ENCODE measurements around the gene DYNLT2. TPM values are rescaled to one million over a fixed set of nuclear protein-coding genes. Genes with fewer than 3 reads are reported as not detected.

The DYNLT2 gene
- total RNA-seq, 2 donors from 2014 or later: 1.5 to 1.7 TPM

- peaks cover 15% of the 10 kb centered on the region for H3K4me1 Mint-ChIP-seq
- H3K27ac Mint-ChIP-seq: no peak overlapping the region
- no peaks in the 10 kb centered on the region for H3K9me3 Mint-ChIP-seq
- WGBS, 2 experiments (ENCODE audit: insufficient coverage in 1 of 2, insufficient read length in 1 of 2): 90 to 93% methylated on average over 18 to 24 of the region's 24 CpGs
- no peaks in the 10 kb centered on the region for H3K9me3 ChIP-seq (ENCODE audit: control insufficient read depth, low read length)
- H3K27me3 ChIP-seq (ENCODE audit: control insufficient read depth, insufficient read depth, low read length, poor library complexity, severe bottlenecking): peaks cover 6% of the 10 kb centered on the region
- H3K27me3 Mint-ChIP-seq (ENCODE audit: insufficient read depth): peaks cover 26% of the 10 kb centered on the region
- no peaks in the 10 kb centered on the region for H3K36me3 Mint-ChIP-seq (ENCODE audit: low read depth)
- no peaks in the 10 kb centered on the region for H3K36me3 ChIP-seq (ENCODE audit: control insufficient read depth, insufficient read depth, low read length)
- peak; percentile 66 for DNase-seq
- peak overlapping the region; percentile 79 for H3K4me3 ChIP-seq (ENCODE audit: low read length)
- H3K27ac ChIP-seq (ENCODE audit: low read depth, low read length): no peak overlapping the region
- H3K4me1 ChIP-seq (ENCODE audit: control insufficient read depth, insufficient read depth, low read length): peaks cover 4% of the 10 kb centered on the region
- TF ChIP-seq, protein P1, sequence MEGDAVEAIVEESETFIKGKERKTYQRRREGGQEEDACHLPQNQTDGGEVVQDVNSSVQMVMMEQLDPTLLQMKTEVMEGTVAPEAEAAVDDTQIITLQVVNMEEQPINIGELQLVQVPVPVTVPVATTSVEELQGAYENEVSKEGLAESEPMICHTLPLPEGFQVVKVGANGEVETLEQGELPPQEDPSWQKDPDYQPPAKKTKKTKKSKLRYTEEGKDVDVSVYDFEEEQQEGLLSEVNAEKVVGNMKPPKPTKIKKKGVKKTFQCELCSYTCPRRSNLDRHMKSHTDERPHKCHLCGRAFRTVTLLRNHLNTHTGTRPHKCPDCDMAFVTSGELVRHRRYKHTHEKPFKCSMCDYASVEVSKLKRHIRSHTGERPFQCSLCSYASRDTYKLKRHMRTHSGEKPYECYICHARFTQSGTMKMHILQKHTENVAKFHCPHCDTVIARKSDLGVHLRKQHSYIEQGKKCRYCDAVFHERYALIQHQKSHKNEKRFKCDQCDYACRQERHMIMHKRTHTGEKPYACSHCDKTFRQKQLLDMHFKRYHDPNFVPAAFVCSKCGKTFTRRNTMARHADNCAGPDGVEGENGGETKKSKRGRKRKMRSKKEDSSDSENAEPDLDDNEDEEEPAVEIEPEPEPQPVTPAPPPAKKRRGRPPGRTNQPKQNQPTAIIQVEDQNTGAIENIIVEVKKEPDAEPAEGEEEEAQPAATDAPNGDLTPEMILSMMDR (conservative IDR thresholded peaks at IDR 0.05): peak; percentile 45
- peak overlapping the region; percentile 62 for H3K4me3 Mint-ChIP-seq
- H3K9ac ChIP-seq (ENCODE audit: extremely low read depth, low read length, poor library complexity, severe bottlenecking): no peak overlapping the region
These were observed 38.0 kb upstream of the DYNLT2 start for GRCh38 chr6:169789146-169789943.

DNA sequence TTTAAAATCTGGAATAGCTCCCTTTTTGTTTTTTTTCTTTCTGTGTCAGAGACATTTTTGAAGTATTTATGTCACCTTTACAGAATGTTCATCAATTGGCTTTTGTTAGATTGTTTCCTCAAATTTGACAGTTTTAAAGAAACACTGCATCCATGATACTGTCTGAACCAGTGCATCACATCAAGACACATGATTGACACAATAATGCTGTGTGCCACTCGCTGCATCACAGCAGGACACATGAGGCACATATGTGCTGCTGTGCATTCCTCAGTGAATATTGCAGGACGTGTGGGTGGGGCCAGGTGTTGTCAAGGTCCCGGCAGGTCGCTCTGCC is 37.4 kb upstream of the DYNLT2 start:
- H3K9ac ChIP-seq (ENCODE audit: extremely low read depth, low read length, poor library complexity, severe bottlenecking): no peak overlapping the region
- no peaks in the 10 kb centered on the region for H3K36me3 ChIP-seq (ENCODE audit: control insufficient read depth, insufficient read depth, low read length)
- H3K36me3 Mint-ChIP-seq (ENCODE audit: low read depth): peaks cover 4% of the 10 kb centered on the region
- TF ChIP-seq, protein P1 (conservative IDR thresholded peaks at IDR 0.05): no peak
- H3K4me3 Mint-ChIP-seq: no peak overlapping the region
- H3K4me3 ChIP-seq (ENCODE audit: low read length): no peak overlapping the region
- H3K27me3 ChIP-seq (ENCODE audit: control insufficient read depth, insufficient read depth, low read length, poor library complexity, severe bottlenecking): peaks cover 6% of the 10 kb centered on the region
- H3K4me1 ChIP-seq (ENCODE audit: control insufficient read depth, insufficient read depth, low read length): peaks cover 4% of the 10 kb centered on the region
- peaks cover 15% of the 10 kb centered on the region for H3K4me1 Mint-ChIP-seq
- DNase-seq: no peak
- H3K27me3 Mint-ChIP-seq (ENCODE audit: insufficient read depth): peaks cover 26% of the 10 kb centered on the region
- no peaks in the 10 kb centered on the region for H3K9me3 Mint-ChIP-seq
- no peak overlapping the region for H3K27ac ChIP-seq (ENCODE audit: low read depth, low read length)
- WGBS, 2 experiments (ENCODE audit: insufficient coverage in 1 of 2, insufficient read length in 1 of 2): 95 to 100% methylated on average over 3 to 4 of the region's 4 CpGs
- no peak overlapping the region for H3K27ac Mint-ChIP-seq
- no peaks in the 10 kb centered on the region for H3K9me3 ChIP-seq (ENCODE audit: control insufficient read depth, low read length)

DNA sequence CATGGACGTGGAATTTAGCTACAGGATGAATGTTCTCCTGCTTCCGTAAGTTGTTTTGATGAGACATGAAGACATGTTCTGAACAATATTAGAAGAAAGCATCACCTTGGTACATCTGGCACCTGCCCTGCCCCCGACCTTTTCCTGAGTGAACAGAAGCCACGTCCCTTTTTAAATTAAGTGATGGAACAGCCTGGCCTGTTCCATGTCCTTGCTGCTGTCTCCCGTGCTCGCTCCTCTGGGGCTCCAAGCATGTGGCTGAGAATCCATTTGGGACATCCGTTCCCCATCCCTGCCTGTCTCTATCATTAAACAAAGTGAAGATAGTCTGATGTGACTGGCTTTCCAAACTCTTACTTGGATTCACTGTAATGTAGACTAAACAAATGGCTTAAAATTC is 36.4 kb upstream of the DYNLT2 start:
- Mint-ChIP-seq H3K27me3 (ENCODE audit: insufficient read depth) (peaks cover 26% of the 10 kb centered on the region), H3K9me3 (no peaks in the 10 kb centered on the region), H3K36me3 (ENCODE audit: low read depth) (peaks cover 10% of the 10 kb centered on the region), H3K27ac (no peak overlapping the region), H3K4me3 (no peak overlapping the region), H3K4me1 (peaks cover 10% of the 10 kb centered on the region)
- Histone ChIP-seq H3K27me3 (ENCODE audit: control insufficient read depth, insufficient read depth, low read length, poor library complexity, severe bottlenecking) (peaks cover 6% of the 10 kb centered on the region), H3K27ac (ENCODE audit: low read depth, low read length) (no peak overlapping the region), H3K4me1 (ENCODE audit: control insufficient read depth, insufficient read depth, low read length) (peaks cover 4% of the 10 kb centered on the region), H3K9ac (ENCODE audit: extremely low read depth, low read length, poor library complexity, severe bottlenecking) (no peak overlapping the region), H3K36me3 (ENCODE audit: control insufficient read depth, insufficient read depth, low read length) (no peaks in the 10 kb centered on the region), H3K4me3 (ENCODE audit: low read length) (no peak overlapping the region), H3K9me3 (ENCODE audit: control insufficient read depth, low read length) (no peaks in the 10 kb centered on the region)
- TF ChIP-seq, protein P1 (conservative IDR thresholded peaks at IDR 0.05): no peak
- DNase-seq: peak; percentile 14
- 92 to 93% methylated on average over 7 of the region's 7 CpGs for WGBS, 2 experiments (ENCODE audit: insufficient coverage in 1 of 2, insufficient read length in 1 of 2)
